ENCODE data around the gene CDYL2.

Gene CDYL2

DNA sequence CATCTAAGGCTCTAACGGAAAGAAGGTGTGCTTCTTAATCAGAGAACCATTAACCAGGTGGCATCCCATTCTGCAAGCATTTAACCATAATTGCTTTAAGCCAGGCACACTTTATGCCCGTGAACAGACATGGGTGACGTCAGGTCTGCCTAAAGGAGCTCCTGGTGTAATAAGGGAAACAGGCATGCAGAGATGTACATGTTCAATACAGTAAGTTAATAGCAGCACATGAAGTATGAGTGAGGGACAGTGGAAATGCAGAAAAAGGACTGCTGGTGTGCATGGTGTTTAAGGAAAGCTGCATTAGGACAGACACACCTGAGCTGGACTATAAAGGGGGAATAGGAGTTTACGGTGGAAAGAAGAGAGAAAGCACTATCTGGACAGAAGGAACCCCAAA, 245.0 kb downstream of the CDYL2 start:
- no peaks in the 10 kb centered on the region for H3K9me3 ChIP-seq (ENCODE audit: control insufficient read depth in 2 of 2, low read length in 2 of 2)
- no peaks in the 10 kb centered on the region for H3K4me1 ChIP-seq (ENCODE audit: control insufficient read depth, insufficient read depth, low read length)
- no peaks in the 10 kb centered on the region for H3K36me3 ChIP-seq (ENCODE audit: control insufficient read depth in 2 of 2, insufficient read depth in 2 of 2, low read length in 2 of 2)
- no peak overlapping the region for H3K9ac ChIP-seq (ENCODE audit: low read length in 2 of 2)
- no peak overlapping the region for H3K27ac ChIP-seq (ENCODE audit: low read length)
- no peak overlapping the region for H3K4me3 ChIP-seq (ENCODE audit: low read length in 2 of 2)
- peaks cover 0 to 6% of the 10 kb centered on the region in 2 donors for H3K27me3 ChIP-seq (ENCODE audit: control insufficient read depth in 1 of 2, insufficient read depth in 2 of 2, low read length in 2 of 2)

DNA sequence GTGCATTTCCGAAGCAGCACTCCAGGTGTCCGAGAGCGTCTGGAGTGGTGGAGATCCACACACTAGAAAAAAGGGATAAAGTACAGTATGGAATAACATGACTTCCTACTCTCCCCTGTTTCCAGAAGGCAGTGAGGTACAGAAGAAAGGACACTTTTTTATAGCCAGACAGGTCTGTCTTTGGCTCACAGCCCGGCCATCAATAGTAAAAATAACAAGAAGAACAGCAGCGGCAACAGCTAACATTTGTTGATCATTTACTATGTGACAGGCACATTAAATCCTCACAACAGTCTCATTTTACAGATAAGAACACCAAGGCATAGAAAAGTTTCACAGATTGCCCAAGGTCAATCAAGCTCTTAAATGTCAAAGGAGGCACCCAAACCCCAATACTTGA, 247.4 kb downstream of the CDYL2 start:
- H3K4me1 ChIP-seq (ENCODE audit: control insufficient read depth, insufficient read depth, low read length), result no peaks in the 10 kb centered on the region
- H3K4me3 ChIP-seq (ENCODE audit: low read length in 2 of 2), result no peak overlapping the region
- no peak overlapping the region for H3K9ac ChIP-seq (ENCODE audit: low read length in 2 of 2)
- H3K27ac ChIP-seq (ENCODE audit: low read length), result no peak overlapping the region
- no peaks in the 10 kb centered on the region for H3K36me3 ChIP-seq (ENCODE audit: control insufficient read depth in 2 of 2, insufficient read depth in 2 of 2, low read length in 2 of 2)
- peaks cover 0 to 7% of the 10 kb centered on the region in 2 donors for H3K27me3 ChIP-seq (ENCODE audit: control insufficient read depth in 1 of 2, insufficient read depth in 2 of 2, low read length in 2 of 2)
- no peaks in the 10 kb centered on the region for H3K9me3 ChIP-seq (ENCODE audit: control insufficient read depth in 2 of 2, low read length in 2 of 2)

DNA sequence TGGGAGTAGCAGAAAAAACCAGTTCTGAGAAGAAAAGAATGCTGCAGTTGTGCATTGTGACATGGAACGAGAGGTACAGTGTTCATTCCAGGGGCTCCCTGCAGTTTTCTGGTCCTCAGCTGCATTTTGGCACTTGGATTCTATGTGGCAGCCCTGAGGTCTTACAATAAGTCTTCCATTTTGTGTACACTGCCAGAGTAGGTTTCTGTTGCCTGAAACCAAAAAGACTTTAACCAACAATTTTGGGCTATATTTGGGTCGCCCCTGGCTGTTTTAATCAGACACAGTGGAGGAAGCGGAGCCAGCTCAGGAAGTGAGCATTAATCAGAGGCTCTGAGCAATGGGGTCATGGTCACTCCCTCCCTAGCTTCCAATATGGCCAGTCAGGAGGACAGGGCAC, 247.9 kb downstream of the CDYL2 start:
- no peaks in the 10 kb centered on the region for H3K9me3 ChIP-seq (ENCODE audit: control insufficient read depth in 2 of 2, low read length in 2 of 2)
- H3K9ac ChIP-seq (ENCODE audit: low read length in 2 of 2), result no peak overlapping the region
- H3K36me3 ChIP-seq (ENCODE audit: control insufficient read depth in 2 of 2, insufficient read depth in 2 of 2, low read length in 2 of 2), result no peaks in the 10 kb centered on the region
- no peaks in the 10 kb centered on the region for H3K4me1 ChIP-seq (ENCODE audit: control insufficient read depth, insufficient read depth, low read length)
- H3K4me3 ChIP-seq (ENCODE audit: low read length in 2 of 2), result no peak overlapping the region
- no peak overlapping the region for H3K27ac ChIP-seq (ENCODE audit: low read length)
- H3K27me3 ChIP-seq (ENCODE audit: control insufficient read depth in 1 of 2, insufficient read depth in 2 of 2, low read length in 2 of 2), result peaks cover 0 to 6% of the 10 kb centered on the region in 2 donors

DNA sequence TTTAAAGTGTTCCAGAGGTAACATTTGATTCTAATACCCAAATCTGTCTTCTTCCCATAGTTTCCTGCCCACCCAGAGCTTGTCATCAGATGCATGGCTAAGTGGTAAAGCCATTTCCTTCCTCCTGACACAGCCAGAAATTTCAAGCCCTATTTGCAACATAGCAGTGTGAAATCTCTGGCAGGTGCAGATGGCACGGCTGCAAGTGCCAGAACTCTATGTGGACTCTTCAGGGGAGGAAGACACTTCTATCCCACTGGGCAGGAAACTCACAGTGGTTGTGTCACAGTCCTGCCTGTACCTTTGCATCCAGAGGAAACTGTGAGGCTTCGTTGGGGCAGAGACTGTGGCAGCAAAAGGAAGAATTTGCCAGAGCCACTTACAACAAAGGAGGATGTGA, 250.4 kb downstream of the CDYL2 start:
- H3K4me1 ChIP-seq (ENCODE audit: control insufficient read depth, insufficient read depth, low read length), result no peaks in the 10 kb centered on the region
- H3K27me3 ChIP-seq (ENCODE audit: control insufficient read depth in 1 of 2, insufficient read depth in 2 of 2, low read length in 2 of 2), result peaks cover 0 to 6% of the 10 kb centered on the region in 2 donors
- no peak overlapping the region for H3K4me3 ChIP-seq (ENCODE audit: low read length in 2 of 2)
- no peaks in the 10 kb centered on the region for H3K9me3 ChIP-seq (ENCODE audit: control insufficient read depth in 2 of 2, low read length in 2 of 2)
- no peak overlapping the region for H3K27ac ChIP-seq (ENCODE audit: low read length)
- H3K36me3 ChIP-seq (ENCODE audit: control insufficient read depth in 2 of 2, insufficient read depth in 2 of 2, low read length in 2 of 2), result no peaks in the 10 kb centered on the region
- H3K9ac ChIP-seq (ENCODE audit: low read length in 2 of 2), result no peak overlapping the region

DNA sequence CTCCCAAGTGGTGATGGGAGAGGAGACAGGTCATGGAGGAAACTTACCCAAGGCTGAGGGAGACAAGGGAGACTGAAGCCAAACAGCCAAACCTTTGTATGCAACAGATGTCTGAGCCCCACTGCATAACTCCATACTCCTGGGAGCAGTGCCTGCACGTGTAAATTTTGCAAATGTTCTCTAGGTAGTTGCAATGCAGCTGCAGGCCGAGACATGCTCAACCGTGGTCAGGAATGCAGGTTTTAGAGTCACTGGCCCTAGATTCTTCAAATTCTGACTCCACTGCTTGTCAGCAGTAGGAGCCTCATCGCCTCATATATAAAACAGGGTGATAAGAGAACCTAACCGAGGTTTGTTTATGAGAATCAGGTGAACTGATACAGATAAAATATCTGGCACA, 252.1 kb downstream of the CDYL2 start:
- H3K27me3 ChIP-seq (ENCODE audit: control insufficient read depth in 1 of 2, insufficient read depth in 2 of 2, low read length in 2 of 2), result peaks cover 0 to 6% of the 10 kb centered on the region in 2 donors
- H3K9me3 ChIP-seq (ENCODE audit: control insufficient read depth in 2 of 2, low read length in 2 of 2), result no peaks in the 10 kb centered on the region
- no peak overlapping the region for H3K4me3 ChIP-seq (ENCODE audit: low read length in 2 of 2)
- H3K4me1 ChIP-seq (ENCODE audit: control insufficient read depth, insufficient read depth, low read length), result no peaks in the 10 kb centered on the region
- no peaks in the 10 kb centered on the region for H3K36me3 ChIP-seq (ENCODE audit: control insufficient read depth in 2 of 2, insufficient read depth in 2 of 2, low read length in 2 of 2)
- no peak overlapping the region for H3K9ac ChIP-seq (ENCODE audit: low read length in 2 of 2)
- no peak overlapping the region for H3K27ac ChIP-seq (ENCODE audit: low read length)
